OCI-LY1 (cell line): ENCODE results near the gene SORBS2.

Experiments used
- H2AFZ ChIP-seq: fragments of 200-600 bp; sonication (generic), shearing (Covaris generic); 2 replicates; pipeline ENCODE4 v1.6.0; 2014; ENCODE audit warnings: antibody characterized with exemption, mild to moderate bottlenecking, low read length
- H3F3A ChIP-seq: fragments of 200-600 bp; sonication (generic), shearing (Covaris generic); 2 replicates; pipeline ENCODE4 v1.6.0; 2014; ENCODE audit warnings: mild to moderate bottlenecking, antibody characterized with exemption, low read length, moderate library complexity; ENCODE audit not compliant: insufficient read depth
- H3K27ac ChIP-seq: fragments of 200-600 bp; sonication (generic); 2 replicates; pipeline ENCODE4 v1.5.1; 2014; ENCODE audit warnings: low read length, mixed run types, mild to moderate bottlenecking, low read depth; ENCODE audit not compliant: poor library complexity, severe bottlenecking
- H3K27me3 ChIP-seq: fragments of 200-600 bp; sonication (generic); 2 replicates; pipeline ENCODE4 v1.6.0; 2014; ENCODE audit warnings: antibody characterized with exemption, mild to moderate bottlenecking, low read length, moderate library complexity; ENCODE audit not compliant: insufficient read depth
- H3K36me3 ChIP-seq: fragments of 200-600 bp; sonication (generic); 2 replicates; pipeline ENCODE4 v1.6.1; 2014; ENCODE audit warnings: mild to moderate bottlenecking, antibody characterized with exemption, low read length, moderate library complexity, mixed read lengths; ENCODE audit not compliant: insufficient read depth
- H3K4me1 ChIP-seq: fragments of 200-600 bp; sonication (generic); 2 replicates; pipeline ENCODE4 v1.5.1; 2014; ENCODE audit warnings: mild to moderate bottlenecking, low read length, moderate library complexity; ENCODE audit not compliant: insufficient read depth, severe bottlenecking
- H3K4me2 ChIP-seq: fragments of 200-600 bp; sonication (generic), shearing (Covaris generic); 2 replicates; pipeline ENCODE4 v1.6.1; 2014; ENCODE audit warnings: low read length
- H3K4me3 ChIP-seq: fragments of 200-600 bp; sonication (generic); 2 replicates; pipeline ENCODE4 v1.5.1; 2014; ENCODE audit warnings: low read length, low read depth, mild to moderate bottlenecking, mixed read lengths; ENCODE audit not compliant: poor library complexity, severe bottlenecking
- H3K79me2 ChIP-seq: fragments of 200-600 bp; shearing (Covaris generic); 2 replicates; pipeline ENCODE4 v1.6.1; 2016; ENCODE audit warnings: mixed run types, low read length, mixed read lengths; ENCODE audit not compliant: insufficient read depth
- H3K9ac ChIP-seq: fragments of 200-600 bp; sonication (generic), shearing (Covaris generic); 2 replicates; pipeline ENCODE4 v1.6.1; 2014; ENCODE audit warnings: mild to moderate bottlenecking, low read length, mixed read lengths
- H3K9me2 ChIP-seq: fragments of 200-600 bp; sonication (generic), shearing (Covaris generic); 2 replicates; pipeline ENCODE4 v1.6.1; 2014; ENCODE audit warnings: low read depth, mild to moderate bottlenecking, low read length, mixed read lengths
- H3K9me3 ChIP-seq: fragments of 200-600 bp; shearing (Covaris generic); 2 replicates; pipeline ENCODE4 v1.6.1; 2014; ENCODE audit warnings: low read length, mixed read lengths
- H4K20me1 ChIP-seq: fragments of 200-600 bp; sonication (generic), shearing (Covaris generic); 2 replicates; pipeline ENCODE4 v1.6.0; 2016; ENCODE audit warnings: mild to moderate bottlenecking, low read length; ENCODE audit not compliant: insufficient read depth
- CTCF ChIP-seq: fragments of 200-600 bp; sonication (generic), shearing (Covaris generic); IDR thresholded peaks from 2 replicates; pipeline ENCODE4 v1.5.1; 2017; ENCODE audit warnings: mild to moderate bottlenecking, antibody characterized with exemption, low read length, moderate library complexity, mixed read lengths
- EZH2 ChIP-seq: fragments of 200-600 bp; sonication (generic), shearing (Covaris generic); IDR thresholded peaks from 2 replicates; pipeline ENCODE4 v1.8.0; 2017; ENCODE audit warnings: borderline replicate concordance, mixed run types, mild to moderate bottlenecking, antibody characterized with exemption, low read length, moderate library complexity, mixed read lengths

Gene SORBS2

GRCh38 chr4:185549095-185549639 is 262.8 kb downstream of the SORBS2 start:
- Histone ChIP-seq H3K9ac (no peak overlapping the region), H3K9me2 (no peaks in the 10 kb centered on the region), H3K79me2 (no peaks in the 10 kb centered on the region), H3K4me3 (no peak overlapping the region), H3K36me3 (no peaks in the 10 kb centered on the region), H3K4me1 (no peaks in the 10 kb centered on the region), H4K20me1 (no peaks in the 10 kb centered on the region), H3K27ac (no peak overlapping the region), H3K9me3 (no peaks in the 10 kb centered on the region), H3F3A (no peaks in the 10 kb centered on the region), H2AFZ (no peak overlapping the region), H3K4me2 (no peak overlapping the region), H3K27me3 (no peaks in the 10 kb centered on the region)
- TF ChIP-seq CTCF (no peak), EZH2 (no peak)

- H3K9me2 ChIP-seq: no peaks in the 10 kb centered on the region
- H3K4me2 ChIP-seq: no peak overlapping the region
- no peak overlapping the region for H3K9ac ChIP-seq
- no peaks in the 10 kb centered on the region for H3K4me1 ChIP-seq
- no peaks in the 10 kb centered on the region for H3F3A ChIP-seq
- no peaks in the 10 kb centered on the region for H4K20me1 ChIP-seq
- no peaks in the 10 kb centered on the region for H3K9me3 ChIP-seq
- H3K36me3 ChIP-seq: no peaks in the 10 kb centered on the region
- no peak overlapping the region for H3K4me3 ChIP-seq
- no peaks in the 10 kb centered on the region for H3K27me3 ChIP-seq
- no peaks in the 10 kb centered on the region for H3K79me2 ChIP-seq
- no peak for TF ChIP-seq EZH2
- no peak overlapping the region for H3K27ac ChIP-seq
- H2AFZ ChIP-seq: no peak overlapping the region
Measured at GRCh38 chr4:185548587-185548986, 263.4 kb downstream of the SORBS2 start.

GRCh38 chr4:185546335-185546734 is 265.7 kb downstream of the SORBS2 start:
- Histone ChIP-seq H2AFZ (no peak overlapping the region), H3K4me3 (no peak overlapping the region), H3K9me3 (no peaks in the 10 kb centered on the region), H3K9me2 (no peaks in the 10 kb centered on the region), H3K27me3 (0 out of 2 replicates have a peak, but pooled peaks cover 1% of the 10 kb centered on the region), H3K27ac (no peak overlapping the region), H3K36me3 (no peaks in the 10 kb centered on the region), H3K4me2 (no peak overlapping the region), H3K9ac (no peak overlapping the region), H4K20me1 (no peaks in the 10 kb centered on the region), H3K79me2 (no peaks in the 10 kb centered on the region), H3F3A (no peaks in the 10 kb centered on the region), H3K4me1 (peaks cover under 1% of the 10 kb centered on the region)
- TF ChIP-seq CTCF (no peak), EZH2 (no peak)

GRCh38 chr4:185542626-185543315 is 269.2 kb downstream of the SORBS2 start:
- Histone ChIP-seq H3K27ac (no peak overlapping the region), H4K20me1 (no peaks in the 10 kb centered on the region), H3F3A (no peaks in the 10 kb centered on the region), H2AFZ (no peak overlapping the region), H3K4me1 (peaks cover 4% of the 10 kb centered on the region), H3K9me2 (no peaks in the 10 kb centered on the region), H3K9me3 (no peaks in the 10 kb centered on the region), H3K9ac (no peak overlapping the region), H3K4me2 (no peak overlapping the region), H3K27me3 (peaks cover 12% of the 10 kb centered on the region; the same call in 1 of the 2 replicates), H3K79me2 (no peaks in the 10 kb centered on the region), H3K4me3 (no peak overlapping the region), H3K36me3 (no peaks in the 10 kb centered on the region)
- TF ChIP-seq EZH2: no peak
- no peak for TF ChIP-seq CTCF
